H1 (cell line): ENCODE measurements around the gene IRX4. TPM values are rescaled to one million over a fixed set of nuclear protein-coding genes. Genes with fewer than 3 reads are reported as not detected.

Experiments
- CTCF ChIA-PET: fragments of 300-600 bp; sonication (Branson Sonifier 250); formaldehyde crosslinking; loops from one replicate; lab custom pipeline; 2021; ENCODE audit not compliant: partially characterized antibody; lab: Charles Lee
- POLR2A ChIA-PET: fragments of 300-600 bp; sonication (Branson Sonifier 250); formaldehyde crosslinking; loops from one replicate; lab custom pipeline; 2021; ENCODE audit warnings: inconsistent platforms; ENCODE audit not compliant: partially characterized antibody; lab: Charles Lee
- DNase-seq, 2 experiments: peaks; one replicate each; pipeline versions ENCODE4 v3.0.0 to v3.0.0-alpha.2; 2010 to 2022; ENCODE audit warnings: low spot score in 2 of 2, low read depth in 1 of 2, mixed read lengths in 1 of 2
- FAIRE-seq: peaks from 2 replicates; lab custom pipeline; 2011; peaks lifted over from hg19 to GRCh38; lab: Jason Lieb, UNC
- H2AFZ ChIP-seq: 2 replicates; pipeline ENCODE4 v1.8.1; 2012; ENCODE audit warnings: low read length, inconsistent platforms
- H2AK5ac ChIP-seq: 2 replicates; pipeline ENCODE4 v1.6.1; 2013; ENCODE audit warnings: low read depth, low read length
- H2BK120ac ChIP-seq: replicated peaks from 2 replicates; pipeline ENCODE3; 2013; ENCODE audit warnings: low read depth, low read length, inconsistent platforms
- H2BK12ac ChIP-seq: 2 replicates; pipeline ENCODE4 v1.6.1; 2013; ENCODE audit warnings: low read depth, low read length
- H2BK15ac ChIP-seq: 2 replicates; pipeline ENCODE4 v1.6.1; 2013; ENCODE audit warnings: low read length
- H2BK20ac ChIP-seq: 2 replicates; pipeline ENCODE4 v1.6.1; 2013; ENCODE audit warnings: low read length
- H2BK5ac ChIP-seq: 2 replicates; pipeline ENCODE4 v1.6.1; 2013; ENCODE audit warnings: low read depth, low read length
- H3K14ac ChIP-seq: 2 replicates; pipeline ENCODE4 v1.6.1; 2013; ENCODE audit warnings: inconsistent platforms; ENCODE audit not compliant: insufficient read length
- H3K18ac ChIP-seq: 2 replicates; pipeline ENCODE4 v1.6.1; 2013; ENCODE audit warnings: low read length; ENCODE audit errors: extremely low read depth
- H3K23ac ChIP-seq: 2 replicates; pipeline ENCODE4 v1.6.1; 2013; ENCODE audit warnings: inconsistent platforms; ENCODE audit not compliant: insufficient read length
- H3K23me2 ChIP-seq: 2 replicates; pipeline ENCODE4 v1.6.1; 2013; ENCODE audit warnings: low read depth, low read length
- H3K27ac ChIP-seq: 2 replicates; pipeline ENCODE4 v1.6.1; 2011; ENCODE audit warnings: low read depth, low read length, inconsistent platforms
- H3K27me3 ChIP-seq, 4 experiments: replicated peaks in 1 of 4; 1 replicate in 1 of 4; 2 replicates in 3 of 4; pipeline versions ENCODE4 v1.6.1 to v1.8.1; 2011 to 2013; ENCODE audit warnings: low read length in 3 of 4, mild to moderate bottlenecking in 3 of 4, inconsistent platforms in 2 of 4, mixed read lengths in 2 of 4, moderate library complexity in 1 of 4; ENCODE audit not compliant: control insufficient read depth in 3 of 4, insufficient read depth in 3 of 4; ENCODE audit errors: extremely low read depth in 1 of 4
- H3K36me3 ChIP-seq, 4 experiments: 2 replicates each; pipeline versions ENCODE4 v1.6.1 to v1.8.1; 2011 to 2013; ENCODE audit warnings: mild to moderate bottlenecking in 4 of 4, low read length in 3 of 4, moderate library complexity in 2 of 4, control low read depth in 1 of 4, inconsistent platforms in 1 of 4; ENCODE audit not compliant: insufficient read depth in 4 of 4, control insufficient read depth in 2 of 4
- H3K4ac ChIP-seq: replicated peaks from 2 replicates; pipeline ENCODE3; 2013; ENCODE audit warnings: low read length, low read depth, mixed read lengths, inconsistent platforms; ENCODE audit not compliant: insufficient read length
- H3K4me1 ChIP-seq, 4 experiments: replicated peaks in 1 of 4; 1 replicate in 1 of 4; 2 replicates in 3 of 4; pipeline versions ENCODE4 v1.6.1 to v1.8.1; 2011 to 2013; ENCODE audit warnings: low read length in 3 of 4, inconsistent platforms in 2 of 4, mixed read lengths in 1 of 4; ENCODE audit not compliant: insufficient read depth in 4 of 4, control insufficient read depth in 3 of 4
- H3K4me2 ChIP-seq, 2 experiments: 2 replicates each; pipeline versions ENCODE4 v1.6.1 to v1.8.1; 2011 to 2013; ENCODE audit warnings: low read depth in 2 of 2, low read length in 2 of 2, control low read depth in 1 of 2, inconsistent platforms in 1 of 2, mild to moderate bottlenecking in 1 of 2; ENCODE audit not compliant: insufficient read depth in 1 of 2
- H3K4me3 ChIP-seq, 4 experiments: fragments of 200-600, 300-600 bp in 1 of 4; sonication (generic), shearing (Covaris generic), sonication (Bioruptor Twin) in 1 of 4; 2 replicates each; pipeline versions ENCODE4 v1.5.1 to v1.8.1; 2011 to 2016; ENCODE audit warnings: low read length in 4 of 4, low read depth in 3 of 4, control low read depth in 2 of 4, inconsistent platforms in 2 of 4, mild to moderate bottlenecking in 2 of 4, mixed read lengths in 1 of 4, moderate library complexity in 1 of 4; ENCODE audit not compliant: insufficient read depth in 2 of 4; ENCODE audit errors: extremely low read depth in 1 of 4
- H3K56ac ChIP-seq: replicated peaks from 2 replicates; pipeline ENCODE3; 2013; ENCODE audit warnings: low read depth, mild to moderate bottlenecking, mixed read lengths, low read length, inconsistent platforms; ENCODE audit not compliant: insufficient read length
- H3K79me1 ChIP-seq: 2 replicates; pipeline ENCODE4 v1.6.1; 2013; ENCODE audit warnings: low read depth, low read length, control low read depth
- H3K79me2 ChIP-seq, 2 experiments: 2 replicates each; pipeline versions ENCODE4 v1.6.1 to v1.8.1; 2012 to 2013; ENCODE audit warnings: low read length in 2 of 2, mild to moderate bottlenecking in 2 of 2, inconsistent platforms in 1 of 2; ENCODE audit not compliant: insufficient read depth in 2 of 2, control insufficient read depth in 1 of 2
- H3K9ac ChIP-seq, 4 experiments: replicated peaks in 1 of 4; 1 replicate in 1 of 4; 2 replicates in 3 of 4; pipeline versions ENCODE4 v1.6.1 to v1.8.1; 2011 to 2013; ENCODE audit warnings: low read depth in 3 of 4, low read length in 3 of 4, control low read depth in 2 of 4, mild to moderate bottlenecking in 2 of 4, moderate library complexity in 2 of 4, inconsistent platforms in 1 of 4; ENCODE audit errors: extremely low read depth in 1 of 4
- H3K9me3 ChIP-seq, 2 experiments: 2 replicates each; pipeline versions ENCODE4 v1.6.1 to v1.8.1; 2012 to 2013; ENCODE audit warnings: mild to moderate bottlenecking in 2 of 2, moderate library complexity in 2 of 2, control low read depth in 1 of 2, inconsistent platforms in 1 of 2, low read depth in 1 of 2, low read length in 1 of 2, mixed read lengths in 1 of 2; ENCODE audit not compliant: insufficient read depth in 2 of 2
- H4K20me1 ChIP-seq, 2 experiments: replicated peaks in 1 of 2; 2 replicates each; pipeline versions ENCODE3 to v1.8.1; 2011 to 2013; ENCODE audit warnings: inconsistent platforms in 2 of 2, low read length in 2 of 2, mild to moderate bottlenecking in 1 of 2; ENCODE audit not compliant: insufficient read depth in 2 of 2, control insufficient read depth in 1 of 2
- H4K5ac ChIP-seq: 2 replicates; pipeline ENCODE4 v1.6.1; 2013; ENCODE audit warnings: low read length, low read depth, mixed read lengths, inconsistent platforms; ENCODE audit not compliant: insufficient read length
- H4K8ac ChIP-seq: 2 replicates; pipeline ENCODE4 v1.8.0; 2013; ENCODE audit warnings: mild to moderate bottlenecking, moderate library complexity, low read length, inconsistent platforms; ENCODE audit not compliant: insufficient read depth; ENCODE audit errors: extremely low read depth
- H4K91ac ChIP-seq: replicated peaks from 2 replicates; pipeline ENCODE3; 2013; ENCODE audit warnings: low read length, mixed read lengths, inconsistent platforms; ENCODE audit not compliant: insufficient read length
- BRCA1 ChIP-seq: IDR thresholded peaks from 2 replicates; pipeline ENCODE4 v1.6.1; 2012; ENCODE audit warnings: low read depth, low read length, improper control_type of control experiment
- CBX5 ChIP-seq: fragments of 300-800, 300-1000 bp; sonication (generic); IDR thresholded peaks from 2 replicates; pipeline ENCODE4 v1.7.1; 2016; ENCODE audit warnings: antibody characterized with exemption, low read length, low read depth
- EGR1 ChIP-seq: IDR thresholded peaks from 2 replicates; pipeline ENCODE4 v1.6.1; 2011; ENCODE audit warnings: low read depth, low read length, borderline replicate concordance
- TAF1 ChIP-seq: IDR thresholded peaks from 2 replicates; pipeline ENCODE4 v1.6.1; 2011; ENCODE audit warnings: mild to moderate bottlenecking, low read depth, low read length
- WGBS, 2 experiments: shearing (Covaris generic) in 1 of 2; methylation state at CpG; one replicate each; pipeline versions ENCODE4 v1.1.6 to v1.1.7; 2013 to 2015; ENCODE audit warnings: low lambda C conversion rate in 2 of 2, mixed read lengths in 2 of 2, inconsistent platforms in 1 of 2, low coverage in 1 of 2, missing lambda C conversion rate in 1 of 2; ENCODE audit not compliant: insufficient replicate concordance in 2 of 2, insufficient coverage in 1 of 2, insufficient read length in 1 of 2; ENCODE audit errors: extremely low coverage in 1 of 2, missing lambda C conversion rate in 1 of 2; 5-methylcytosine and 5-hydroxymethylcytosine counted together
- polyA plus RNA-seq, 7 experiments: library from polyadenylated mRNA; depleted of rRNA in 3 of 7; stranded (reverse) in 5 of 7; unstranded in 2 of 7; fragments of >200 nt in 5 of 7; fragments of 200-250 nt in 2 of 7; gene quantifications; 1 replicate in 5 of 7; 2 replicates in 1 of 7; 4 replicates in 1 of 7; pipeline versions ENCODE4 v1.2.1 to v1.2.3, GENCODE V29; 2011 to 2013; ENCODE audit warnings: missing spikeins in 2 of 7, mixed read lengths in 2 of 7
- total RNA-seq: library from RNA; stranded (reverse); fragmentation: NEBNext Ultra II Directional; extraction: Animal tissue kit (Norgen Biotek cat#: 25700); gene quantifications from 2 replicates; pipeline ENCODE4 v1.2.1, GENCODE V29; 2021

IRX4 gene
- total and polyA plus RNA-seq, 2 of the 8 experiments (the other 6 are each of a cell fraction or from before 2014, with no cell fraction given) = 0.45 to 1.2 TPM

DNA sequence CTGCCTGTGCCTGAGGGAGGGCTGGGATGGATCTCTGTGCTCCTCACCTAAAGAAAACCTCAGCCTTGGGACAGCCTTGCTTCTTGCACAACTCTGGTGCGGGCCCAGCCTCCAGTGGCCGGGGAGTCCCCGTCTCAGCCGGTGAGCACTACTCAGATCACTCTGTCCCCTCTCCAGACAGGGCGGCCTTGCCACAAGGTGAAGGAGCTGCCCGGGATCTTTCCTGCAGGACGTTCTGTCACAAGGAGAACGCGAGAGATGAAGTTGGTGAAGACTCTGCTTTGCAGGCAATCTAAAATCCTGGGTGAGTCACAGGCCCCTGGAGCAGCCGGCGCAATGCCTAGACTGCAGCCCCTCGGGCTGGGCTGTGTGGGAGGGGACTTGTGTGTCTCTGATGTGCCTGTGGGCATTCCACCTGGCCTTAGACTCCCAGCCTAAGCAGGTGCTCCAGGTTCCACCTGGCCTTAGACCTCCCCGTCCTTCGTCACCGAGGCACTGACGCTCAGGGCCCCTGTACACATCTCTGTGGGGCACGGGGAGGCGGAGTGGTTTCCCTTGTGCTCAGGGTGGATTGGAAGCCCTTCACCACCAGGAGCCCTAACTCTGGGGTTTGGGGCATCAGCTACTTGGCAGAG, 15.2 kb upstream of the IRX4 start:
- TF ChIP-seq CBX5 (no peak), BRCA1 (no peak), EGR1 (no peak), TAF1 (no peak)
- no peak overlapping the region for H2BK15ac ChIP-seq
- H4K91ac ChIP-seq = no peak overlapping the region
- H2BK20ac ChIP-seq = no peak overlapping the region
- DNase-seq (no peak), FAIRE-seq (no peak)
- no peaks in the 10 kb centered on the region; a peak in 2 of 7 replicates for H3K4me1 ChIP-seq
- no peak overlapping the region for H3K27ac ChIP-seq
- H3K4me2 ChIP-seq = no peak overlapping the region
- 85% methylated on average over 17 of the region's 18 CpGs; no CpG with 5 or more reads in 1 of the 2 experiments for WGBS, 2 experiments
- no peak overlapping the region for H3K4ac ChIP-seq
- no peak overlapping the region for H2AK5ac ChIP-seq
- H4K5ac ChIP-seq = no peak overlapping the region
- no peak overlapping the region for H2BK120ac ChIP-seq
- H3K9me3 ChIP-seq = peaks cover 0 to 2% of the 10 kb centered on the region in 2 experiments; a peak in 1 of 4 replicates
- no peak overlapping the region for H3K4me3 ChIP-seq
- no peaks in the 10 kb centered on the region for H3K79me2 ChIP-seq
- H3K23me2 ChIP-seq = no peaks in the 10 kb centered on the region; the same call in 1 of the 2 replicates
- no peak overlapping the region; the same call in 1 of the 2 replicates for H2AFZ ChIP-seq
- no peak overlapping the region for H3K56ac ChIP-seq
- no peaks in the 10 kb centered on the region for H3K27me3 ChIP-seq
- no peaks in the 10 kb centered on the region for H3K79me1 ChIP-seq
- H4K8ac ChIP-seq = no peak overlapping the region
- no peaks in the 10 kb centered on the region for H4K20me1 ChIP-seq
- H3K18ac ChIP-seq = no peak overlapping the region
- no peak overlapping the region for H3K23ac ChIP-seq
- POLR2A ChIA-PET = no interaction called here
- no peak overlapping the region for H2BK12ac ChIP-seq
- no peaks in the 10 kb centered on the region for H3K36me3 ChIP-seq
- no peak overlapping the region for H3K9ac ChIP-seq
- H2BK5ac ChIP-seq = no peak overlapping the region
- CTCF ChIA-PET = no interaction called here
- no peak overlapping the region for H3K14ac ChIP-seq
